Fibroblast of lung (primary cell): ENCODE results near the gene PYM1.

Experiments used
- CTCF ChIP-seq, 2 donors: IDR thresholded peaks in 1 of 2; conservative IDR thresholded peaks in 1 of 2; 1 replicate in 1 of 2; 2 replicates in 1 of 2; pipeline ENCODE4 v1.5.1; 2011 to 2012; ENCODE audit warnings: low read length in 2 of 2, control low read depth in 1 of 2, inconsistent platforms in 1 of 2, low read depth in 1 of 2, mild to moderate bottlenecking in 1 of 2
- EZH2 ChIP-seq: IDR thresholded peaks from 2 replicates; pipeline ENCODE4 v1.5.1; 2012; ENCODE audit warnings: low read length, control low read depth, mild to moderate bottlenecking; ENCODE audit errors: missing control alignments

DNA sequence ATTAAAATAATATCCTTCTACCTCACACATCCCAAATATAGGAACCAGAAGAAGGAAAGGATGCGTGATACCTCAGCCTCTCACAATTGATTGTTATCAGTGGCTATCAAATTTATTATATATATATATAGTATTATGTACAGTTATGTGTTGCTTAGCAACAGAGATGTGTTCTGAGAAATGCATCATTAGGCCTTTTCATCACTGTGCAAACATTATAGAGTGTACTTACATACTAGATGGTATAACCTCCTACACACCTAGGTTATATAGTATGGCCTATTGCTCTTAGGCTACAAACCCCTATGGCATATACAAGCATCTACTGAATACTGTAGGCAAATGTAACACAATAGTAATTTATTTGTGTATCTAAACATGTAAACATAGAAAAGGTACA lies 34.0 kb downstream of the PYM1 start:
- TF ChIP-seq EZH2 (no peak), CTCF (conservative IDR thresholded peaks at IDR 0.05 in 1 of 2, IDR thresholded peaks at IDR 0.05 in 1 of 2; ENCODE audit: low read depth in 1 of 2, low read length in 2 of 2) (no peak)
